ENCODE measurements around the gene PER3. TPM values are rescaled to one million over a fixed set of nuclear protein-coding genes. Genes with fewer than 3 reads are reported as not detected.

The PER3 gene
- 3.0 and 4.5 TPM in 2 replicates for total RNA-seq

GRCh38 chr1:7783826-7784491 lies at the start of gene PER3:
TSS of gene PER3 (plus strand) at chr1:7784291. CDS start at chr1:7784878, 587 bp downstream.

DNA sequence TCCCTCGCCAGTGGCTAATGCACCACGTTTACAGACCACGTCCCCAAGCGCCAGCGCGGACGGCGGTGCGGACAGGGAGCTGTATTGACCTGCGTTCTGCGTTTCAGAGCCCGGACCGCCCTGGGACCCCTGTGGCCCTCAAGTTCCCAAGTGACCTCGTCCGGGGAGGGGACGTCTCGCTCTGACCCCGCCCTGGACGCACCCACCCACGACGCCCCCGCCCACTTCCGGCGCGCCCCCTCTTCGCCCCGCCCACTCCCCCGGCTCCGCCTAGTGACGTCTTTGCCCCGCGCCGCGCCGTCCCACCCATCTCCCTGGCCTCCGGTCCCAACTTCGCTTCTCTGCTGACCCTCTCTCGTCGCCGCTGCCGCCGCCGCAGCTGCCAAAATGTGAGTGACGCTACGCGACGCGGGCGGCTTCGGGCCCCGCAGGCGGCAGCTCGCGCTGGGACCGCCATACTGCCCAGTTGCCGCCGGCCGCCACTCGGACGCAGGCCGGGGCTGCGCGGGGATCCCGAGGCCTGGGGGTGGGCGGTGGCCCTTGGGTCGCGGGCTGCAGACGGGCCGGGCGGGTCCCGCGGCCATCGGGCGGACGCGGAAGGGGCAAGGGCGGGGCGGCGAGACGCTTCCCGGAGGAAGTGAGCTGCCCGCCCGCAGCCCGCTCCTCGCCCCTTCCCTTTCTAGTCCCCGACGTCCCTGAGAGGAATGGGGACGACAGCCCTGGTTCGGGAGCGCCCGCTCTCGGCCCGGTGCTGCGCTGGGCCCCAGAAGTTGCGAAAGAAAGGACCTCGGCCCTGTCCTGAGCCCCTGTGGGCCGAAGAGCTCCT lies 12.9 kb upstream of the PER3 start, which contains the start of gene VAMP3:
VAMP3 (plus strand) TSS at position 300 of the 826 bp plus-strand sequence; CDS start at position 388, 88 bp downstream.

DNA sequence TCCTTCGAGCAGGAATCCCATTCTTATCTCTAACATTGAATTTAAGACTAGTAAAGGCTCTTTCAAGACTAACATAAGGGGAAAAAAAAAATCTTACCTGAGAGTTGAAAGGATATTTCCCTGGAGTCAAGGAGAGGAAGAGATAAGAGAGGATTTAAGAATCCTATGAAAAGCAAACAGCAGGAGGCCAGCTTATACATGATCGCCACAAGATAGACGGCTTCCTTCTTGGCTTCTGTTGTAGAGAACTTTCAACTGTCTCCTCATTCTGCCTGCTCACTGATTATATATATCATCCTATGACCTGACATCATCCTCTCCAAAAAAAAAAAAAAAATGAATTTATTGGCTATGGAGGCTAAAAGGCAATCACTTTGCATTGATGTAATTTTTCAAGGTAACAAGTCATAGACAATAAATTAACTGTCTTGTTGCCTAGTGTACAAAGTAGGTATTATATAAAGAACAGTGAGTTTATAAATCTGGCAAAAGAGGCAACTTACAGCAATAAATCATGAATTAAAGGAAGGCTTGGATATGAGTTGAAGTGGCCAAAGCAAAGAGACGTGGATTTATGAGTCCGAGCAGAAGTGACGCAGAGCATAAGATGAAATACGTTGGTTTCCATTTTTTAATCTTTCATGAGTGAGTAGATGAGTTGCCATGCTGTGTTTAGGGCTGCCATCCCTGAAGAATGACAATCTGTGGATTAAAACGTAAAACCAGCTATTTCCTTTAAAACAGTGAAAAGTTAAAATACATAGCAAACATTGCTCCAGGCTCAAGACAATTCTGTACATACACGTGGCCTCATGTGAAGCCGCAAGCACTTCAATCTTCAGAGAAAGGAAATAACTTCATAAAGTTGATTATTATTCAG lies 69.0 kb downstream of the PER3 start, which contains the start of gene UTS2:
UTS2 (minus strand) TSS at position 262 of the 880 bp plus-strand sequence; CDS start at position 200, 62 bp downstream.

Other genes starting within 250 kb of the PER3 start
- 78.4 and 133 TPM in 2 replicates for gene VAMP3, start 13.0 kb upstream of the PER3 start, total RNA-seq
- not detected in 2 replicates for gene UTS2, start 68.8 kb downstream of the PER3 start, total RNA-seq
- 1.2 and 2.3 TPM in 2 replicates for gene TNFRSF9, start 156.5 kb downstream of the PER3 start, total RNA-seq
- 206 and 247 TPM in 2 replicates for gene PARK7, start 177.4 kb downstream of the PER3 start, total RNA-seq
- gene ERRFI1, start 242.0 kb downstream of the PER3 start, total RNA-seq = 11.9 and 65.2 TPM in 2 replicates

Data from smooth muscle cell of the umbilical artery (primary cell).